K562 (cell line): ENCODE results near the gene MTMR12. TPM values are rescaled to one million over a fixed set of nuclear protein-coding genes. Genes with fewer than 3 reads are reported as not detected.

ENCODE experiments used
- ARHGAP35 ChIP-seq: fragments of 450-650 bp; IDR thresholded peaks from 2 replicates; pipeline ENCODE4 v1.6.1; 2018; ENCODE audit not compliant: partially characterized antibody
- ETV5 ChIP-seq: sonication (generic); formaldehyde crosslinking; IDR thresholded peaks from 2 replicates; pipeline ENCODE4 v1.4.0; 2020; ENCODE audit warnings: low read depth, mild to moderate bottlenecking, missing genetic modification reagents
- FOSL1 ChIP-seq: fragments of 200-800 bp; sonication (Bioruptor generic); conservative IDR thresholded peaks from 2 replicates; pipeline ENCODE4 v1.6.1; 2016; ENCODE audit warnings: missing genetic modification characterization, missing compliant biosample characterization
- GMEB1 ChIP-seq: fragments of 250-450 bp; sonication (Bioruptor Pico); IDR thresholded peaks from 2 replicates; pipeline ENCODE4 v1.4.0; 2020; ENCODE audit warnings: mild to moderate bottlenecking
- HMGN3 ChIP-seq: IDR thresholded peaks from 2 replicates; pipeline ENCODE4 v1.6.1; 2011; ENCODE audit warnings: borderline replicate concordance, low read depth, mild to moderate bottlenecking, mixed read lengths, low read length; ENCODE audit not compliant: insufficient read length; ENCODE audit errors: extremely low read depth
- HNRNPK ChIP-seq: fragments of 200-400 bp; formaldehyde crosslinking; IDR thresholded peaks from one replicate; pipeline ENCODE4 v1.6.1; 2018; ENCODE audit warnings: mild to moderate bottlenecking, low read depth, low read length; ENCODE audit not compliant: poor library complexity, severe bottlenecking
- IFI16 ChIP-seq: fragments of 250-450 bp; sonication (Bioruptor Pico); IDR thresholded peaks from 2 replicates; pipeline ENCODE4 v2.1.2; 2022; ENCODE audit warnings: mild to moderate bottlenecking, inconsistent platforms
- RB1 ChIP-seq: fragments of 450-650 bp; IDR thresholded peaks from 2 replicates; pipeline ENCODE4 v1.6.1; 2017; ENCODE audit warnings: low read depth, mild to moderate bottlenecking
- SP1 ChIP-seq: sonication (generic); formaldehyde crosslinking; IDR thresholded peaks from 2 replicates; pipeline ENCODE4 v1.8.1; 2022; ENCODE audit warnings: mild to moderate bottlenecking, missing genetic modification reagents
- SPI1 ChIP-seq: IDR thresholded peaks from 2 replicates; pipeline ENCODE4 v1.6.1; 2011; ENCODE audit warnings: low read depth, low read length, control low read depth, borderline replicate concordance
- YY1 ChIP-seq, 3 experiments: IDR thresholded peaks; 2 replicates each; pipeline ENCODE4 v1.6.1; 2011; ENCODE audit warnings: low read length in 2 of 3, mild to moderate bottlenecking in 2 of 3, moderate library complexity in 2 of 3, borderline replicate concordance in 1 of 3, control low read depth in 1 of 3, low read depth in 1 of 3; ENCODE audit not compliant: insufficient read depth in 3 of 3, insufficient replicate concordance in 2 of 3, control insufficient read depth in 1 of 3, insufficient read length in 1 of 3; ENCODE audit errors: extremely low read depth in 1 of 3
- ZFX ChIP-seq: sonication (generic); formaldehyde crosslinking; IDR thresholded peaks from 2 replicates; pipeline ENCODE4 v1.8.0; 2022; ENCODE audit warnings: mild to moderate bottlenecking, missing genetic modification reagents, moderate library complexity
- ZKSCAN3 ChIP-seq: fragments of 250-450 bp; sonication (Bioruptor Pico); IDR thresholded peaks from 2 replicates; pipeline ENCODE4 v1.4.0; 2020
- ZNF143 ChIP-seq: sonication (generic); formaldehyde crosslinking; IDR thresholded peaks from 2 replicates; pipeline ENCODE4 v1.9.0; 2022; ENCODE audit warnings: mild to moderate bottlenecking, missing genetic modification reagents
- ZZZ3 ChIP-seq: fragments of 450-650 bp; IDR thresholded peaks from 2 replicates; pipeline ENCODE4 v1.6.1; 2016; ENCODE audit warnings: antibody characterized with exemption, mild to moderate bottlenecking, moderate library complexity
- polyA plus RNA-seq, 8 experiments: library from polyadenylated mRNA; depleted of rRNA in 4 of 8; stranded (reverse) in 5 of 8; unstranded in 3 of 8; fragments of >200 nt; fragmentation: Nextera tagmentation in 2 of 8; fragmentation: Illumina TruSeq in 1 of 8; extraction: Ambion mirVana in 2 of 8; extraction: Trizol in 1 of 8; gene quantifications; 2 replicates each; pipeline versions ENCODE4 v1.2.1 to v1.2.3, GENCODE V29; 2011 to 2014; ENCODE audit warnings: inconsistent platforms in 1 of 8, missing spikeins in 1 of 8
- total RNA-seq, 7 experiments: library from RNA; depleted of rRNA in 6 of 7; stranded (reverse); fragments of >200 nt in 6 of 7; fragmentation: Illumina TruSeq in 2 of 7; extraction: Trizol in 2 of 7; gene quantifications; 2 replicates each; pipeline versions ENCODE4 v1.2.1 to v1.2.3, GENCODE V29; 2011 to 2021; ENCODE audit warnings: low replicate concordance in 1 of 7
- TF ChIP-seq, protein P1 (sequence below): fragments of 250-450 bp; sonication (Bioruptor Pico); IDR thresholded peaks from 2 replicates; pipeline ENCODE4 v1.8.0; 2022; ENCODE audit warnings: moderate library complexity, mild to moderate bottlenecking, inconsistent platforms
- TF ChIP-seq, protein P2 (sequence below): sonication (generic); formaldehyde crosslinking; IDR thresholded peaks from 2 replicates; pipeline ENCODE4 v1.8.0; 2022; ENCODE audit warnings: mild to moderate bottlenecking, missing genetic modification reagents
- TF ChIP-seq, protein P3 (sequence below): fragments of 450-650 bp; IDR thresholded peaks from 2 replicates; pipeline ENCODE4 v1.6.1; 2018; ENCODE audit warnings: mild to moderate bottlenecking, low read depth; ENCODE audit not compliant: partially characterized antibody

Gene MTMR12
- total and polyA plus RNA-seq, 9 of the 15 experiments (the other 6 are each of a cell fraction or from before 2014, with no cell fraction given), result 4.0 to 28.7 (median 17.1) TPM

- TF ChIP-seq RB1 (peak; percentile 71), ZZZ3 (no peak), IFI16 (CRISPR knock-in tag) (no peak), ETV5 (CRISPR knock-in tag) (peak; percentile 54; the same call in 1 of the 2 replicates), ZFX (CRISPR knock-in tag) (peak; percentile 84), YY1 (IDR thresholded peaks at IDR 0.05; ENCODE audit: borderline replicate concordance in 1 of 3, control insufficient read depth in 1 of 3, extremely low read depth in 1 of 3, insufficient read depth in 3 of 3, insufficient read length in 1 of 3, insufficient replicate concordance in 2 of 3, low read depth in 1 of 3, low read length in 2 of 3) (peak; percentile 3 to 88 (median 81)), HMGN3 (peak; percentile 88), ZNF143 (CRISPR knock-in tag) (no peak), SPI1 (no peak), HNRNPK (peak; percentile 36), FOSL1 (tag) (no peak; the same call in 1 of the 2 replicates), ZKSCAN3 (CRISPR knock-in tag) (no peak), SP1 (CRISPR knock-in tag) (peak; percentile 75), ARHGAP35 (no peak), GMEB1 (peak; percentile 50)
- TF ChIP-seq, protein P1, sequence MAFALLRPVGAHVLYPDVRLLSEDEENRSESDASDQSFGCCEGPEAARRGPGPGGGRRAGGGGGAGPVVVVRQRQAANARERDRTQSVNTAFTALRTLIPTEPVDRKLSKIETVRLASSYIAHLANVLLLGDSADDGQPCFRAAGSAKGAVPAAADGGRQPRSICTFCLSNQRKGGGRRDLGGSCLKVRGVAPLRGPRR (CRISPR knock-in tag), result no peak
- TF ChIP-seq, protein P2, sequence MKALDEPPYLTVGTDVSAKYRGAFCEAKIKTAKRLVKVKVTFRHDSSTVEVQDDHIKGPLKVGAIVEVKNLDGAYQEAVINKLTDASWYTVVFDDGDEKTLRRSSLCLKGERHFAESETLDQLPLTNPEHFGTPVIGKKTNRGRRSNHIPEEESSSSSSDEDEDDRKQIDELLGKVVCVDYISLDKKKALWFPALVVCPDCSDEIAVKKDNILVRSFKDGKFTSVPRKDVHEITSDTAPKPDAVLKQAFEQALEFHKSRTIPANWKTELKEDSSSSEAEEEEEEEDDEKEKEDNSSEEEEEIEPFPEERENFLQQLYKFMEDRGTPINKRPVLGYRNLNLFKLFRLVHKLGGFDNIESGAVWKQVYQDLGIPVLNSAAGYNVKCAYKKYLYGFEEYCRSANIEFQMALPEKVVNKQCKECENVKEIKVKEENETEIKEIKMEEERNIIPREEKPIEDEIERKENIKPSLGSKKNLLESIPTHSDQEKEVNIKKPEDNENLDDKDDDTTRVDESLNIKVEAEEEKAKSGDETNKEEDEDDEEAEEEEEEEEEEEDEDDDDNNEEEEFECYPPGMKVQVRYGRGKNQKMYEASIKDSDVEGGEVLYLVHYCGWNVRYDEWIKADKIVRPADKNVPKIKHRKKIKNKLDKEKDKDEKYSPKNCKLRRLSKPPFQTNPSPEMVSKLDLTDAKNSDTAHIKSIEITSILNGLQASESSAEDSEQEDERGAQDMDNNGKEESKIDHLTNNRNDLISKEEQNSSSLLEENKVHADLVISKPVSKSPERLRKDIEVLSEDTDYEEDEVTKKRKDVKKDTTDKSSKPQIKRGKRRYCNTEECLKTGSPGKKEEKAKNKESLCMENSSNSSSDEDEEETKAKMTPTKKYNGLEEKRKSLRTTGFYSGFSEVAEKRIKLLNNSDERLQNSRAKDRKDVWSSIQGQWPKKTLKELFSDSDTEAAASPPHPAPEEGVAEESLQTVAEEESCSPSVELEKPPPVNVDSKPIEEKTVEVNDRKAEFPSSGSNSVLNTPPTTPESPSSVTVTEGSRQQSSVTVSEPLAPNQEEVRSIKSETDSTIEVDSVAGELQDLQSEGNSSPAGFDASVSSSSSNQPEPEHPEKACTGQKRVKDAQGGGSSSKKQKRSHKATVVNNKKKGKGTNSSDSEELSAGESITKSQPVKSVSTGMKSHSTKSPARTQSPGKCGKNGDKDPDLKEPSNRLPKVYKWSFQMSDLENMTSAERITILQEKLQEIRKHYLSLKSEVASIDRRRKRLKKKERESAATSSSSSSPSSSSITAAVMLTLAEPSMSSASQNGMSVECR (CRISPR knock-in tag), result peak; percentile 90
- TF ChIP-seq, protein P3, sequence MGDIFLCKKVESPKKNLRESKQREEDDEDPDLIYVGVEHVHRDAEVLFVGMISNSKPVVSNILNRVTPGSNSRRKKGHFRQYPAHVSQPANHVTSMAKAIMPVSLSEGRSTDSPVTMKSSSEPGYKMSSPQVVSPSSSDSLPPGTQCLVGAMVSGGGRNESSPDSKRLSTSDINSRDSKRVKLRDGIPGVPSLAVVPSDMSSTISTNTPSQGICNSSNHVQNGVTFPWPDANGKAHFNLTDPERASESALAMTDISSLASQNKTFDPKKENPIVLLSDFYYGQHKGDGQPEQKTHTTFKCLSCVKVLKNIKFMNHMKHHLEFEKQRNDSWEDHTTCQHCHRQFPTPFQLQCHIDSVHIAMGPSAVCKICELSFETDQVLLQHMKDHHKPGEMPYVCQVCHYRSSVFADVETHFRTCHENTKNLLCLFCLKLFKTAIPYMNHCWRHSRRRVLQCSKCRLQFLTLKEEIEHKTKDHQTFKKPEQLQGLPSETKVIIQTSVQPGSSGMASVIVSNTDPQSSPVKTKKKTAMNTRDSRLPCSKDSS, result no peak
Observed at GRCh38 chr5:32312595-32313332, at the start of gene MTMR12 (continued).
